Ishikawa (cell line): Measurements from ENCODE around the gene ZBTB1.

Source experiments
- CEBPB ChIP-seq: IDR thresholded peaks from 2 replicates; pipeline ENCODE4 v1.6.1; 2012
- CREB1 ChIP-seq: IDR thresholded peaks from 2 replicates; pipeline ENCODE4 v1.6.1; 2012; ENCODE audit warnings: low read depth
- EGR1 ChIP-seq: IDR thresholded peaks from 2 replicates; pipeline ENCODE4 v1.6.1; 2012
- EP300 ChIP-seq: IDR thresholded peaks from 2 replicates; pipeline ENCODE4 v1.6.1; 2012; ENCODE audit warnings: borderline replicate concordance
- FOXM1 ChIP-seq: IDR thresholded peaks from 2 replicates; pipeline ENCODE4 v1.6.1; 2012; ENCODE audit warnings: low read depth, borderline replicate concordance
- MAX ChIP-seq: IDR thresholded peaks from 2 replicates; pipeline ENCODE4 v1.6.1; 2012
- NFIC ChIP-seq: IDR thresholded peaks from 2 replicates; pipeline ENCODE4 v1.6.1; 2012
- RAD21 ChIP-seq: IDR thresholded peaks from 2 replicates; pipeline ENCODE4 v1.6.1; 2012; ENCODE audit warnings: low read depth
- REST ChIP-seq: IDR thresholded peaks from 2 replicates; pipeline ENCODE4 v1.6.1; 2012; ENCODE audit warnings: low read depth, mild to moderate bottlenecking
- TAF1 ChIP-seq: IDR thresholded peaks from 2 replicates; pipeline ENCODE4 v1.6.1; 2012; ENCODE audit warnings: low read depth, mild to moderate bottlenecking
- TCF12 ChIP-seq: IDR thresholded peaks from 2 replicates; pipeline ENCODE4 v1.6.1; 2012; ENCODE audit warnings: low read depth
- TEAD4 ChIP-seq: IDR thresholded peaks from 2 replicates; pipeline ENCODE4 v1.6.1; 2012
- USF1 ChIP-seq: IDR thresholded peaks from 2 replicates; pipeline ENCODE4 v1.6.1; 2012
- YY1 ChIP-seq: IDR thresholded peaks from 2 replicates; pipeline ENCODE4 v1.6.1; 2012; ENCODE audit warnings: low read depth
- ZBTB7A ChIP-seq: IDR thresholded peaks from 2 replicates; pipeline ENCODE4 v1.6.1; 2012; ENCODE audit warnings: low read depth

Gene ZBTB1

GRCh38 chr14:64504310-64504896 lies at the start of gene ZBTB1:
ZBTB1 (plus strand) TSS chr14:64504770; CDS start chr14:64521505, 16,735 bp downstream.
- TF ChIP-seq RAD21 (no peak), CEBPB (peak; percentile 52), EP300 (peak; percentile 42; the same call in 1 of the 2 replicates), YY1 (no peak), ZBTB7A (peak; percentile 93), MAX (no peak; the same call in none of the 2 replicates), TAF1 (peak; percentile 55), TEAD4 (no peak), EGR1 (peak; percentile 66; the same call in 1 of the 2 replicates), USF1 (no peak), CREB1 (no peak; the same call in none of the 2 replicates), NFIC (no peak; the same call in 1 of the 2 replicates)

GRCh38 chr14:64459405-64460136 lies 45.0 kb upstream of the ZBTB1 start:
- TF ChIP-seq CEBPB (no peak), ZBTB7A (no peak), MAX (no peak), TEAD4 (no peak), TCF12 (no peak), USF1 (no peak), FOXM1 (no peak), EGR1 (no peak), YY1 (no peak), REST (no peak), TAF1 (no peak), CREB1 (no peak), RAD21 (no peak), EP300 (no peak), NFIC (no peak)

GRCh38 chr14:64461221-64461620 lies 43.3 kb upstream of the ZBTB1 start:
- TF ChIP-seq USF1 (no peak), EGR1 (no peak)

- TF ChIP-seq EGR1 (no peak), CEBPB (no peak), REST (no peak), TEAD4 (no peak), MAX (no peak), RAD21 (no peak), TCF12 (no peak), YY1 (no peak), TAF1 (no peak), EP300 (no peak), USF1 (no peak), CREB1 (no peak)
These were observed 41.4 kb upstream of the ZBTB1 start for GRCh38 chr14:64463195-64463594.

GRCh38 chr14:64463873-64464272 lies 40.7 kb upstream of the ZBTB1 start:
- TF ChIP-seq CEBPB = no peak
- no peak for TF ChIP-seq TCF12
- no peak for TF ChIP-seq USF1
- TF ChIP-seq EP300 = no peak
- no peak for TF ChIP-seq ZBTB7A
- no peak for TF ChIP-seq EGR1
- no peak for TF ChIP-seq YY1
- no peak for TF ChIP-seq CREB1
- no peak for TF ChIP-seq FOXM1
